G401 (cell line): Measurements from ENCODE around the gene C5AR2. TPM values are rescaled to one million over a fixed set of nuclear protein-coding genes. Genes with fewer than 3 reads are reported as not detected.
A peak's percentile ranks its signal among the peaks of the same experiment; 100 is the strongest.
"Not testable (repeated sequence)": the region's sequence is repeated elsewhere in the genome, so short reads cannot be mapped to it uniquely, and the experiment has no call there.

Source experiments
- DNase-seq: peaks from one replicate; pipeline ENCODE4 v3.0.0-alpha.2; 2015; ENCODE audit warnings: low spot score
- in situ Hi-C: cut with HindIII; loops from 2 replicates; pipeline ENCODE4 v1.10.0; 2016; ENCODE audit warnings: low sequenced_read_pairs, mixed read lengths
- total RNA-seq: library from RNA; depleted of rRNA; stranded (reverse); fragments of >200 nt; shearing (Covaris generic); gene quantifications from 2 replicates; pipeline ENCODE4 v1.2.3, GENCODE V29; 2014

Gene C5AR2
- total RNA-seq, 1 experiment from 2014 or later: not detected

DNA sequence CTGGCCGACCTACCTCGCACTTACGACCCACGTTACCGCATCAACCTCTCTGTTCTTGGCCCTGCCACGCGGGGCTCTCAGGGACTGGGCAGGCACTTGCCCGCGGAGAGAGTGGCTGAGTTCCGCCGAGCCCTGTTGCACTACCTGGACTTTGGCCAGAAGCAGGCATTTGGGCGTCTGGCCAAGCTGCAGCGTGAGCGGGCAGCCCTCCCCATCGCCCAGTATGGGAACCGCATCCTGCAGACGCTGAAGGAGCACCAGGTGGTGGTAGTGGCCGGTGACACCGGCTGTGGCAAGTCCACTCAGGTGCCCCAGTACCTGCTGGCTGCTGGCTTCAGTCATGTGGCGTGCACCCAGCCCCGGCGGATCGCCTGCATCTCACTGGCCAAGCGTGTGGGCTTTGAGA, 21.3 kb downstream of the C5AR2 start:
- peak; percentile 53 for DNase-seq
- in situ Hi-C loops: no loop called here

DNA sequence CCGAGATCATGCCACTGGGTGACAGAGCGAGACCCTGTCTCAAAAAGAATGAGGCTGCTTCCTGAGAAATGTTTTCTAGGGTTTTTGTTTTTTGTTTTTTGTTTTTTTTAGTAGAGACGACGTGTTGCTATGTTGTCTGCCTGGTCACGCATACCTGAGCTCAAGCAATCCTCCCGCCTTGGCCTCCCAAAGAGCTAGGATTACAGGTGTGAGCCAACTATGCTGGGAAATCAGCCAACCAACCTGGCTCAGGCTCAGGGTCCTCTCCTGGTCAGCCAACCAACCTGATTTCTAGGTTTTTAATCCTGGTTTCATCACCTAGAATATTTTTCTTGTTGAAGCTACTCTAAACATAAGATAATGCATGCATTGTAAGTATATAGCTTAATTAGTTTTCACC, 24.9 kb downstream of the C5AR2 start:
- peak; percentile 48 for DNase-seq
- in situ Hi-C loops: no loop called here

DNA sequence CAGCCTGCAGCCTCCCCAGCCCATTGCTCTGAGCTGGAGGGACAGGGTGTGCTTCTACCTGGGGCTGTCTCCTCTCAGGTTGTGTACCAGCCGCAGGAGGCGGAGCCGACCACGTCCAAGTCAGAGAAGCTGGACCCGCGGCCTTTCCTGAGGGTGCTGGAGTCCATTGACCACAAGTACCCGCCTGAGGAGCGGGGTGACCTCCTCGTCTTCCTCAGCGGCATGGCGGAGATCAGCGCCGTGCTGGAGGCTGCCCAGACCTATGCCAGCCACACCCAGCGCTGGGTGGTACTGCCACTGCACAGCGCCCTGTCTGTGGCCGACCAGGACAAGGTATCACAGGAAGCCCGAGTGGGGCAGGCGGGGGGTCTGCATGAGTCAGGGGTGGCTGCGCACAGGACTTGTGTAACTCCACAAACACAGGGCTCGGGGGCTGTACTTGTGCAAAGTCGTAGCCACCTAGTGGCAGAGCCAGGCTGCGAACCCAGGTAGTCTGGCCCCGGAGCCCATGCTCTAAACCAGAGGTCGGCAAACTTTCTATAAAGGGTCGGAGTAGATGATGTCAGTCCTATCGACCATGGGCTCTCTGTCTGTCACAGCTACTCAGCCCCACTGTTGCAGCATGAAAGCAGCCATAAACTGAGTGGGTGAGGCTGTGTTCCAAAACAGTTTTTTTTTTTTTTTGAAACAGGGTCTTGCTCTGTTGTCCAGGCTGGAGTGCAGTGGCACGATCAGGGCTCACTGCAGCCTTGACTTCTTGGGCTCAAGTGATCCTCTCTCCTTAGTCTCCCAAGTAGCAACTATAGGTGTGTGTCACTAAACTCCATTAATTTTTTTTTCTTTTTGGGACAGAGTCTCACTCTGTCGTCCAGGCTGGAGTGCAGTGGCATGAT, 26.1 kb downstream of the C5AR2 start:
- in situ Hi-C loops: no loop called here
- no peak for DNase-seq

DNA sequence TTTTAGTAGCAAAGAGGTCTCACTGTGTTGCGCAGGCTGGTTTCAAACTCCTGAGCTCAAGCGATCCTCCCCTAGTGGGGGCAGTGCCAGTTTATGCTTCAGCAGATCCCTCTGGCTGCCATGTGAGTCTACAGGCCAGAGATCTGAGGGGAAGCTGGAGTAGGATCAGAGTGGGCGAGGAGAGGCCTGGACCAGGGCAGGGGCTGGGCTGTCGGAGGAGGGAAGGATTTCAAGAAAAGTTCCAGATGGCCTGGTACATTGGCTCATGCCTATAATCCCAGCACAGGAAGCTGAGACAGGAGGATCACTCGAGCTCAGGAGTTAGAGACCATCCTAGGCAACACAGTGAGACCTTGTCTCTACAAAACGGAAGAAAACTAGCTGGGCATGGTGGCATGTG, 27.0 kb downstream of the C5AR2 start:
- no peak for DNase-seq

DNA sequence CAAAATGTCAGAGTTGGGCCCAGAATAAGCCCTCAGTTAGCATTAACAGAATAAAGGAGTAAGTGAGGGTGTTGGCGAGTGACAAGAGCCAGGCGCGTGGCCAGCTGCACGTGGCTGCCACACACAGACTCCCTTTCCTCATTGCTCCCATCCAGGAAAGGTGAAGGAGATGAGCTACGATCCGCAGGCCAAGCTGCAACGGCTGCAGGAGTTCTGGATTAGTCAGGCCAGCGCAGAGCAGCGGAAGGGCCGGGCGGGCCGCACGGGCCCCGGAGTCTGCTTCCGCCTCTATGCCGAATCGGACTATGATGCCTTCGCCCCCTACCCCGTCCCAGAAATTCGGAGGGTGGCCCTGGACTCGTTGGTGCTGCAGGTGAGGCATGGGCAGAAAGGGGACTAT, 30.3 kb downstream of the C5AR2 start:
- no peak for DNase-seq
- in situ Hi-C loops: no loop called here

More for the DNA sequence above, 27.0 kb downstream of the C5AR2 start:
- in situ Hi-C loops: no loop called here

DNA sequence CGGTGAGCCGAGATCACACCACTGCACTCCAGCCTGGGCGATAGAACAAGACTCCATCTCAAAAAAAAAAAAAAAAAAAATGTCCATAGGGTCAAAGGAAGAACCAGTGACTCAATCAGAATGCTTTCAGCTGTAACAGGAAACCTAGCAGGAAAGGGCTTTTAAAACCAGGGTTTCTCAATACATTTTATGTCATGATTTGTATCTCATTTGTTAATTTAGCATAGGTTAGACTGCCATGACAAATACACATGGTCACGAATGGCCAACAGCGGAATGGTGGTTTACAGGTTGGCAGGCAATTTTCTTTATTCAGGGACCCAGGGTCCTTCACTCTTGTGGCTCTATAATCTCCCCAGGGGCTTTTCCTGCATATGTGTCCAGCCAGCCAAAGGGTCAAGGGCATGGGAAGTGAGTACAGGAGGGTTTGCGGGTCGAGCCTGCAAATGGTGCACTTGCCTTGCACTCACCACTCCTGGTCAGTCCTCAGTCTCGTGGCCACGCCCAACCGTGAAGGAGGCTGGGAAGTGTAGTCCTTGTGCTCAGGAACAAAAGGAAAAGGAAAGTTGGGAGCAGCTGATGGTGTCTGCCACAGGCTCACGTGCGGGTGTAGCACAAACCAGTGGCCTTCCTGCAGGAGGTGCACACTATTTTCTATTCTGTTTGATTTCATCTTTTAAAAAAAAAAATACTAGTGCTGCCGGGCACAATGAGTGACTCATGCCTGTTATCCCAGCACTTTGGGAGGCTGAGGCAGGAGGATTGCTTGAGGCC, 32.0 kb downstream of the C5AR2 start:
- DNase-seq: no peak
- in situ Hi-C loops: no loop called here

DNA sequence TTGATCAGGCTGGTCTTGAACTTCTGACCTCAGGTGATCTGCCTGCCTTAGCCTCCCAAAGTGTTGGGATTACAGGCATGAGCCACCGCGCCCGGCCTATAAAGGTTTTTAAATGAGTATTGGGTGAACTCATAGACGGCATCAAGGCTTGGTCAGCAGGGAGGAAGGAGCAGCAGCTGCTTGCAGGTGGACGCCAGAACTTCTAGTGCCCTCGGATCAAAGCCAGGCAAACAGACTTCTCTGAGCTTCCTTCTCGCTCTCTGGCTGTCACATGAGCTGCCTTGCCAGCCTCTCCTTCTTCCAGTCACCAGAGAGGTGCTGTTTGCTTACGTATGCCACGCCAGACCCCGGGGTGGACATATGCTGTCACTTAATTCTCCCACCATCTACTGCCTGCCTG, 33.5 kb downstream of the C5AR2 start:
- DNase-seq: peak; percentile 80
- in situ Hi-C loops: not testable (repeated sequence)

DNA sequence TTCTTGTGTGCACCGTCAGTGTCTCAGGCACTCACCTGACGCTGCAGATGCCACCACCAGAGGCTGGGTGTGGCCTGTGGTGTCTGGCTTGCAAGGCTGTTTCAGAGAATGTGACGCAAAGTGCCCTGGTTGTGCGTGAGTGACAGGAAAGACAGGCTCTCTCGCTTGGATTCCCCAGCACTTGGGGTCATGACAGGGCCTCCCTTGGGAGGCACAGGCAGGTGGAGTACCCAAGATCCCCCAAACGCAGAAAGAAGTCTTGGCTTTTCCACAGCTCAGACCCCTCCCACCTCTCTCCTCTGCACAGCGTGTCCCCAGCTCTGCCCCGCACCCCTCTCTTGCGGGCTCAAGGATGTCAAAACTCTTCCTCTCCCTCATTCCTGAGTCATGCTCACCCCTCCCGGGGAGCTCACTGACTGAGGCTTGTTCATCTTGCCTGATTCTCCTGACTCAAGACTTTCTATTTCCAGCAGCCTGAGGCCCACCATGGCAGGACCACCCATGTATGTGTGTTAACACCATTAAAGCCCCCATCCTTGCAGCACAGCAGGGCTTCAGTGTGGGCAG, 38.2 kb downstream of the C5AR2 start:
- no peak for DNase-seq
- in situ Hi-C loops: no loop called here

DNA sequence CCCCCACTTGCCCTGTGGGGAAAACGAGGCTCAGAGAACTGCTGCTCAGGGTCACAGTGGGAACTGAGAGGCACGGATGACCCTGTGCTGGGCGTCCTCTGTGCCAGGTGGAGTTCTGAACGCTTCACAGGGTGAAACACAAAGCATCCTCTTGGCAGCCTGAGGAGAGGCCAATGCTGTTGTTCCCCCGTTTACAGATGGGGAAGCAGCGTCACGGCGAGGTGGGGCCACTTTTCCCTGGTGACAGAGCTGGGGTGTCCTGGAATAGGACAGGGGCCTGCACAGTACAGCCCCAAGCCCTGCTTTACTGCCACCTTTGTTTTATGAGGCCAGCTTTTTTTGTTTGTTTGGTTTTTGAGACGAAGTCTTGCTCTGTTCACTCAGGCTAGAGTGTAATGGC, 39.3 kb downstream of the C5AR2 start:
- DNase-seq: no peak
- in situ Hi-C loops: no loop called here

DNA sequence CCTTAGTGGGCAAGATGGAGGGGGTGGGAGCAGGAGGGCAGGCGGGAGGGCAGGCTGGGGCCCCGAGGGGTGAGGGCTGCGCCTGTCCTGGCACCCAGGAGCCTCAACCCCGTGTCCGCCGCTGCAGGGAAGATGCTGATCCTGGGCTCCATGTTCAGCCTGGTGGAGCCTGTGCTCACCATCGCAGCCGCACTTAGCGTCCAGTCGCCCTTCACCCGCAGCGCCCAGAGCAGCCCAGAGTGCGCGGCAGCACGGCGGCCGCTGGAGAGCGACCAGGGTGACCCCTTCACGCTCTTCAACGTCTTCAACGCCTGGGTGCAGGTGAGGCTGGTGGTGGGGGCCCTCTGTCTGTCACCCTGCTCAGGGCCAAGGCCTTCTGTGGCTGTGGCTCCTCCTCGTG, 40.6 kb downstream of the C5AR2 start:
- no peak for DNase-seq
- in situ Hi-C loops: no loop called here

DNA sequence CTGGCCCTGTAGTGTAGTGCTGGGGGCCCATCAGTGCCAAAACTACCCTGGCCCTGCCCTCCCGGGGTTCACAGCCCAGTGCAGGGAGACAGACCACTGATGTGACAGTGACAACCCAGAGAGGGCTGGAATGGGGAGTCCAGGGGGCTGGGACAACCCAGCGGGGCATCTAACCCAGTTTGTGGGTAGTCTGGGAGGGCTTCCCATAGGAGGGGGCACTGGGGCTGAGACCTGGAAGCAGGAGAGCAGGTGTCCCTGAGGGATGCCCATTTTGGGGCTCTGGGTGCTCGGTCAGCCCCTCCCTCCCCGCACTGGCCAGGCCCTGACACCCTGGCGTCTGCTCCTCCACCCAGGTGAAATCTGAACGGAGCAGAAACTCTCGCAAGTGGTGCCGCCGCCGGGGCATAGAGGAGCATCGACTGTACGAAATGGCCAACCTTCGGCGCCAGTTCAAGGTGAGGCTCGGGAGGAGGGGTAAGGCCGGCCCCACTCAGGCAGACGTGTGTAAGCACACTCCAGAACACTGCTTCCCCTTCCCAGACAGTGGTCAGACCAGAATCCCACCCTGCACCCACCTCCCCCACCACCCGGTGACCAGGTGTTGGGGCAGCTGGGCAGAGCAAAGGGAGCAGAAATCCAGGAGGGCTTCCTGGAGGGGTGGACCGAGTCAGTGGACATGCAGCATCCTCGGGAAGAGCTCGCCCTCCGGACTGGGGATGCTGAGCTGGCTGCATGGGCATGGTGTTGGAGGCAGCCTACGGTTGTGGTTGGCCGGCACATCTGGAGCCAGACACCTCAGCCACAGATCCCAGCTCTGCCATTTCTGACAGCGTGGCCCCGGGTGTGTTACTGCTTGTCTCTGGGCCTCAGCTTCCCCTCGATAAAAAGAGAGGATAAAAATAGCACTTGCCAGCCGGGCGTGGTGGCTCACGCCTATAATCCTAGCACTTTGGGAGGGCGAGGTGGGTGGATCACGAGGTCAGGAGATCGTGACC, 41.6 kb downstream of the C5AR2 start:
- in situ Hi-C loops: no loop called here
- DNase-seq: no peak

DNA sequence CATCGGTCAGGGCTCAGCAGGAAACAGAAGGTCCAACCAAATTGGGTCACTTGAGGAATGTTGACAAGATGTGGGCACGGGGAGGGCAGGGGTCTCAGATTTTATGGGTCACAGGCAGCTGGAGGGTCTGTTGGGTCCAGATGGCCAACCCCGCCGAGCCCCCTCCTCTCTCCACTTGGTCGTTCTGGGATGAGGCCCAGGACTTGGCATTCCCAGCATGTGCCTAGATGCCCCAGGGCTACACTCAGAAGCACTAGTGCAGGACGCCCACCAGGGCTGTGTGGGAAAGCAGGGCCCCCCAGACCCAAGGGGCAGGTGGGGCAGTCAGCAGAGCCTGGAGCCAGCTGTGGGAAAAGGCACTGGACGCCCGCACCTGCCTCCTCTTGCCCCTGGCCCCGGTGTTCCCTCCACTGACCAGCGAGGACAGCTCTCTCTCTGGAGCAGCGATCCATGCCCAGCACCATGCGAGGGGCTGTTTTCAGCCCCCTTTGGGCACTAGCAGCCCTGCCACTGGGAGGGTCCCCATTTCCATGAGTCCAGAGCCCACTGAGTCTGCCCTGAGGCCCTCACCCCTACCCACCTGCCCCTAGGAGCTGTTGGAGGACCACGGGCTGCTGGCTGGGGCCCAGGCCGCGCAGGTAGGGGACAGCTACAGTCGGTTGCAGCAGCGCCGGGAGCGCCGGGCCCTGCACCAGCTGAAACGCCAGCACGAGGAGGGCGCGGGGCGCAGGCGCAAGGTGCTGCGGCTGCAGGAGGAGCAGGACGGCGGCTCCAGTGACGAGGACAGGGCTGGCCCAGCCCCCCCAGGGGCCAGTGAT, 43.1 kb downstream of the C5AR2 start:
- DNase-seq: no peak
- in situ Hi-C loops: no loop called here

DNA sequence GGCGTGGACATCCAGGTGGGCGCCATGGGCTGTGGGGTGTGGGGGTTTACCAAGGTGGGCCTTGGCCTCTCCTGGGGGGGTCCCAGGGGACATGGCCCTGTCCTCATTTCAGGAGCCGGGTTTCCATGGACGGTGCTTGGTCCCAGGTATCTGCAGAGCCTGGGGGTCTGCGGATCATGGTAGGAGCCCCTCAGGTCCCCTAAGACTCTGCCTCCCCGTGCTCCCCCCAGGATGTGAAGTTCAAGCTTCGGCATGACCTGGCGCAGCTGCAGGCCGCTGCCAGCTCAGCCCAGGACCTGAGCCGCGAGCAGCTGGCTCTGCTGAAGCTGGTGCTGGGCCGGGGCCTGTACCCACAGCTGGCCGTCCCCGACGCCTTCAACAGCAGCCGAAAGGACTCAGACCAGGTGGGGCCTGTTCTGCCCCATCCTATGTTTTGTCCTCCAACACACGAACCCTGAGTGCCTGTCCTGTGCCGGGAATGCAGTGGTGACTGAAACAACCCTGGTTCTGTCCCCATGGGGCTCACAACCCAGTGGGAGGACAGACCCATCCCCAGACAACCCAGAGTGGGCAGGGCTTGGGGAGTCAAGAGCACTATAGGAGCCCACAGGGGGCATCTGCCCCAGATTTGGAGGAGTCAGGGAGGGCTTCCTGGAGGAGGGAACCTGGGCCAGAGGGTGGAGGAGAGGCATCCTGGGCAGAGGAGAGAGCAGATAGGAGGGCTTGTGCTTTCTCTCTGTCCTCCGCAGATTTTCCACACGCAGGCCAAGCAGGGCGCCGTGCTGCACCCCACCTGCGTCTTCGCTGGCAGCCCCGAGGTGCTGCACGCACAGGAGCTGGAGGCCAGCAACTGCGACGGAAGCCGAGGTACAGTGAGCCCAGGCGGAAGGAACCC, 44.0 kb downstream of the C5AR2 start:
- no peak for DNase-seq
- in situ Hi-C loops: no loop called here

DNA sequence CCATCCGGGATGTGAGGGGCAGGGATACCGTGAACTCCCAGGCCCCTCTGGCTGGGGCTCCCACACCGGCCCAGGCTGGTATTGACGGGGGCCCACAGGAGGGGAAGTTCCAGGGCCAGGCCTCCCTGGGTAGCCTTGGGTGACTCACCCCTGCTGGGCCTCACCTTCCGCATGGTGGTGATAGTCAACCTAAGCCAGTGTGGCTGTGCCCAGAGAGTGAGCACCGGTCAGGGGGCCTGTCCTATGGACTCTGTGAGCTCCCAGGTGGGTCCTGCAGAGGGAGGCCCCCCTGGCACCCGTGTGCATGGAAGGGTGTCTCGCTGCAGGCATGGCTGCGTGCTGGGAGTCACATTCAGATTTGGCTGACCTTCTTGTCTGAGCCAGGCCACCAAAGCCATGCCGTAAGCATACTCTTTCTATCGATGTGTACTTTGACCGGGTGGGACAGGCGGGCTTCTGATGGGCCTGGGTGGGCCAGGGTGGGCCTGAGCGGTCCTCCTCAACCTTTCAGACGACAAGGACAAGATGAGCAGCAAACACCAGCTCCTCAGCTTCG, 44.7 kb downstream of the C5AR2 start:
- no peak for DNase-seq
- in situ Hi-C loops: no loop called here

DNA sequence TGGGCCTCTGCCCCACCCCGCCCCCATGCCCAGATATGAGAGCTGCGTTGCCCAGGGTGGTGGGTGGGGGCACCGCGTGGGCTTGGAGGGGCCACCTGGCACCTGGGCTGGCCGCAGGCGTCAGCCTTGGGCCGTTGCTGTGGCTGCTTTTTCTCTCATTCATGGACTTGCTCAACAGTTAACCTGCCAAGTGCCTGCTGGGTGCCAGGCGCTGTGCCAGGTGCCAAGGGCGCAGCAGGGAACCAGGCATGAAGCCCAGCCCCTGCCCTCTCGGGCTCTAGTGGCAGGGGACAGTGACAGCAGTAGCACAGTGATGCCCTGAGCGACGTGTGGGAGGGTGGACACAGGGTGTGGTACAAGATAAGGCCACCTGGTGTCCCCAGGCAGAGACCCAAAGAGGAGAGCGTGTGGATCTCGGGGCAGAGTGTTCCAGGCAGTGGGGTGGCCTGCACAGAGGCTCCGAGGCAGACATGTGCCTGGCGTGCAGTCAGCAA, 45.3 kb downstream of the C5AR2 start:
- in situ Hi-C loops: no loop called here
- DNase-seq: peak; percentile 84

DNA sequence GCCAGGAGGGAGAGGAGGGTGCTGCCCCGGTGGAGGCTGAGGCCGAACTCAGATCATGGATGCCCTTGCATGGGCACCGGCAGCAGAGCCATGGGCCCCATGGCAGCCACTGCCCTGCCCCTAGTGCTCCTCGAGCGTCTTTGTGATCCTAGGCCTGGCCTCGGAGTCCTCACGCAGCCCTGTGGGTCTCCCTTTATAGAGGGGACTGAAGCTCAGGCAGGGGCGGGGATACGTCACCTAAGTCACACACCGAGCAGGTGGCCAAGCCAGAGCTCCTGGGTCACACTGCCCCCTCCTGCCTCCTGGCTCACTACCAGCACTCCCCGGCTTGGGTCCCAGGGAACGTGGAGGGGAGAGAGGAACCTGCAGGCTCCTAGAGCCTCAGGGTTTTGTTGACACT, 45.8 kb downstream of the C5AR2 start:
- in situ Hi-C loops: no loop called here
- DNase-seq: peak; percentile 31

DNA sequence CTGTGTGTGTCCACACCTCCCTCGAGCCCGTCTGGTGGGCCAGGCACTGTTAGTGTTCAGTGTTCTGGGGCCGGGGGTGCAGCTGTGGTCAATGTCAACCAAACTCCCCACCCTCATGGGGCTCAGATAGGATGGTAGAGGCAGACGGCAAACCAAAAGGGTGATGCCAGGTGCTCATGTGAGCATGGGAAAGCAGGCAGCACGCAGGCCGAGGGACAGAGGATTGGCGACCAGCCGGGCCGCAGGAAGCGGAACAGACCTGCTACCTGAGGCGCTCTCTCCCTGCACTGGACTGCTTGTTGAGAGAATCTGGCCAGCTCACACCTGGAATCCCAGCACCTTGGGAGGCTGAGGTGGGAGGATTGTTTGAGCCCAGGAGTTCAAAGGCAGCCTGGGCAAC, 46.3 kb downstream of the C5AR2 start:
- in situ Hi-C loops: no loop called here
- peak; percentile 9 for DNase-seq
